ENCODE measurements around the gene AP2S1.

DNA sequence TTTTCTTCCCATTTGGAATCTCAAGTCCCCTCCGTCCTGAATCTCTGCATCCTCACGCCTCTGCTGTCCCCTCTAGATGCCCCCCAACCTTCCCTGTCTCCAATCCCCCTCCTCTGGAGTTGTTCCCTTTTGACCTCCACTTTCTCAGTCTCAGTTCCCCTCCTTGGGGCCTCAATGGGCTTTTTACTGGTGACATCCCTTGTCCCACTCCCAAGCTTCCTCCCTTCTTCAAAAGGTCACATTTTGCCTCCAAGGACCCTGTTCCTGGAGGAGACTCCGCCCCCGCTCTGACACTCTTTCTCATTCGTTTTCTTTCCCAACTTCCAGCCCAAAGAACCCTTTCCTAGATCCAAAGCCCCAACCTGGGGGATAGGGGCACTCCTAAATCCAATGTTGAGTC lies 1.0 kb downstream of the AP2S1 start:
- TF ChIP-seq CTCF (IDR thresholded peaks at IDR 0.05; ENCODE audit: low read depth, low read length, poor library complexity, severe bottlenecking) (no peak), EZH2phosphoT487 (IDR thresholded peaks at IDR 0.05; ENCODE audit: borderline replicate concordance, low read length) (no peak)

Measured in DOHH2 (cell line).